Lung (tissue), 12 donors: ENCODE measurements around the gene RPS6KA1. TPM values are rescaled to one million over a fixed set of nuclear protein-coding genes. Genes with fewer than 3 reads are reported as not detected.

Experiments
- ATAC-seq: fragments of 200-7000 bp; cut with Tn5 transposase; one replicate; pipeline ENCODE4 v1.9.1; 2020; ENCODE audit warnings: moderate number of reproducible peaks; ENCODE audit not compliant: insufficient read depth, low FRiP score
- DNase-seq, 3 donors: peaks; one replicate each; pipeline ENCODE4 v3.0.0-alpha.2; 2013 to 2017
- H3K27ac ChIP-seq, 2 donors: one replicate each; pipeline ENCODE4 v1.5.1; 2013; ENCODE audit warnings: mild to moderate bottlenecking in 2 of 2, moderate library complexity in 2 of 2, control low read depth in 1 of 2, inconsistent platforms in 1 of 2, low read depth in 1 of 2, low read length in 1 of 2
- H3K27me3 ChIP-seq, 3 donors: one replicate each; pipeline ENCODE4 v1.5.1; 2013; ENCODE audit warnings: low read length in 2 of 3; ENCODE audit not compliant: control insufficient read depth in 3 of 3, insufficient read depth in 3 of 3
- H3K36me3 ChIP-seq, 4 donors: one replicate each; pipeline ENCODE4 v1.5.1; 2013; ENCODE audit warnings: low read length in 4 of 4, mild to moderate bottlenecking in 1 of 4, moderate library complexity in 1 of 4; ENCODE audit not compliant: control insufficient read depth in 4 of 4, insufficient read depth in 4 of 4
- H3K4me1 ChIP-seq, 5 donors: one replicate each; pipeline ENCODE4 v1.5.1; 2013; ENCODE audit warnings: low read length in 5 of 5, mild to moderate bottlenecking in 2 of 5, moderate library complexity in 1 of 5; ENCODE audit not compliant: control insufficient read depth in 5 of 5, insufficient read depth in 5 of 5
- H3K4me3 ChIP-seq: one replicate; pipeline ENCODE4 v1.5.1; 2013; ENCODE audit warnings: mild to moderate bottlenecking, control low read depth, moderate library complexity
- H3K9ac ChIP-seq, 2 donors: one replicate each; pipeline ENCODE4 v1.5.1; 2013; ENCODE audit warnings: low read length in 2 of 2, control low read depth in 1 of 2; ENCODE audit not compliant: insufficient read depth in 1 of 2
- H3K9me3 ChIP-seq, 4 donors: one replicate each; pipeline ENCODE4 v1.5.1; 2013; ENCODE audit warnings: low read length in 3 of 4, mild to moderate bottlenecking in 1 of 4, moderate library complexity in 1 of 4; ENCODE audit not compliant: control insufficient read depth in 4 of 4, insufficient read depth in 3 of 4
- WGBS, 2 donors: extraction: QIAGEN DNeasy Blood & Tissue Kit; methylation state at CpG; one replicate each; pipeline ENCODE4 v1.1.7; 2013; 5-methylcytosine and 5-hydroxymethylcytosine counted together
- polyA plus RNA-seq, 2 donors: library from polyadenylated mRNA; stranded (reverse); fragments of 200-250 nt; gene quantifications; one replicate each; pipeline ENCODE4 v1.2.1, GENCODE V29; 2013
- total RNA-seq, 2 donors: library from RNA; depleted of rRNA in 1 of 2; stranded (reverse); fragments of >200 nt in 1 of 2; gene quantifications; one replicate each; pipeline ENCODE4 v1.2.1, GENCODE V29; 2014 to 2021
- TF ChIP-seq, protein P1 (sequence below): IDR thresholded peaks from 2 replicates; pipeline ENCODE4 v1.5.1; 2012; ENCODE audit warnings: mild to moderate bottlenecking; ENCODE audit errors: control extremely low read depth, extremely low read depth
- donor health status: control.
- donor health status: control.
- donor health status: Bipolar disorder and iron deficiency.
- donor health status: healthy.
- donor health status: DM: yes; HTN: yes; CAD: no.

The RPS6KA1 gene
- total and polyA plus RNA-seq, 4 donors, result 58.6 to 109 (median 81.7) TPM

- Histone ChIP-seq H3K9me3 (no peaks in the 10 kb centered on the region), H3K36me3 (no peaks in the 10 kb centered on the region), H3K27me3 (no peaks in the 10 kb centered on the region), H3K4me3 (no peak overlapping the region), H3K27ac (no peak overlapping the region), H3K4me1 (no peaks in the 10 kb centered on the region), H3K9ac (no peak overlapping the region)
- ATAC-seq (no peak), DNase-seq (no peak)
- TF ChIP-seq, protein P1, sequence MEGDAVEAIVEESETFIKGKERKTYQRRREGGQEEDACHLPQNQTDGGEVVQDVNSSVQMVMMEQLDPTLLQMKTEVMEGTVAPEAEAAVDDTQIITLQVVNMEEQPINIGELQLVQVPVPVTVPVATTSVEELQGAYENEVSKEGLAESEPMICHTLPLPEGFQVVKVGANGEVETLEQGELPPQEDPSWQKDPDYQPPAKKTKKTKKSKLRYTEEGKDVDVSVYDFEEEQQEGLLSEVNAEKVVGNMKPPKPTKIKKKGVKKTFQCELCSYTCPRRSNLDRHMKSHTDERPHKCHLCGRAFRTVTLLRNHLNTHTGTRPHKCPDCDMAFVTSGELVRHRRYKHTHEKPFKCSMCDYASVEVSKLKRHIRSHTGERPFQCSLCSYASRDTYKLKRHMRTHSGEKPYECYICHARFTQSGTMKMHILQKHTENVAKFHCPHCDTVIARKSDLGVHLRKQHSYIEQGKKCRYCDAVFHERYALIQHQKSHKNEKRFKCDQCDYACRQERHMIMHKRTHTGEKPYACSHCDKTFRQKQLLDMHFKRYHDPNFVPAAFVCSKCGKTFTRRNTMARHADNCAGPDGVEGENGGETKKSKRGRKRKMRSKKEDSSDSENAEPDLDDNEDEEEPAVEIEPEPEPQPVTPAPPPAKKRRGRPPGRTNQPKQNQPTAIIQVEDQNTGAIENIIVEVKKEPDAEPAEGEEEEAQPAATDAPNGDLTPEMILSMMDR, result no peak
- 95 to 97% methylated on average over 4 of the region's 4 CpGs for WGBS, 2 donors
Measured at GRCh38 chr1:26516987-26517765, 12.4 kb upstream of the RPS6KA1 start.

DNA sequence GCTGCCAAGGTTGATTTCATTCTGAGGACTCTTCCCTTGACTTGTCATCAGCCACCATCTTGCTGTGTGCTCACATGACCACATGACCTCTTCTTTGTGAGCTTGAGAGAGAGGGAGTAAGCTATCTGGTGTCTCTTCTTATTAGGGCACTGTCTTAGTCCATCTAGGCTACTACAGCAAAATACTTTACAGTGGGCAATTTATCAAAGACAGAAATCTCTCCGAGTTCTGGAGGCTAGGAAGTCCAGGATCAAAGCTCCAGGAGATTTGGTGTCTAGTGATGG, 11.9 kb upstream of the RPS6KA1 start:
- H3K9ac ChIP-seq, result no peak overlapping the region
- no peaks in the 10 kb centered on the region for H3K36me3 ChIP-seq
- ATAC-seq (no peak), DNase-seq (no peak)
- no peaks in the 10 kb centered on the region for H3K9me3 ChIP-seq
- H3K4me1 ChIP-seq, result no peaks in the 10 kb centered on the region
- TF ChIP-seq, protein P1, result no peak
- 75 to 95% methylated on average over 1 of the region's 1 CpG for WGBS, 2 donors
- H3K27ac ChIP-seq, result no peak overlapping the region
- no peak overlapping the region for H3K4me3 ChIP-seq
- no peaks in the 10 kb centered on the region for H3K27me3 ChIP-seq

DNA sequence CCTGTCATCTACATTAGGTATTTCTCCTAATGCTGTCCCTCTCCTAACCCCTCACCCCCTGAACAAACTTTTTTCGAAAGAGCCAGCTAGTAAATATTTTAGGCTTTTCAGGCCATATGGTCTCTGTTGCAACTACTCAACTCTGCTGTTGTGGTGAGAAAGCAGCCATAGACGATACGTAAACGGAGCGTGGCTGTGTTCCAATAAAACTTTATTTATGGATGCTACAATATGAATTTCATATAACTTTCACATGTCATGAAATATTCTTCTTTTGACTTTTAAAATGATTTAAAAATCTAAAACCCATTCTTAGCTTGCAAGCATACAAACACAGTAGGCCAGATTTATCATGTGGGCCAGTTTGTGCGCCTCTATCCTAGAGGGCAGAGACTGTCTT, 11.2 kb upstream of the RPS6KA1 start:
- TF ChIP-seq, protein P1, result no peak
- Histone ChIP-seq H3K9ac (no peak overlapping the region), H3K4me3 (no peak overlapping the region), H3K9me3 (no peaks in the 10 kb centered on the region), H3K27ac (no peak overlapping the region), H3K4me1 (no peaks in the 10 kb centered on the region), H3K36me3 (no peaks in the 10 kb centered on the region), H3K27me3 (no peaks in the 10 kb centered on the region)
- no peak for ATAC-seq
- 92% methylated on average over 6 of the region's 6 CpGs for WGBS, 2 donors
- no peak for DNase-seq

- TF ChIP-seq, protein P1, result no peak
- Histone ChIP-seq H3K9me3 (no peaks in the 10 kb centered on the region), H3K9ac (no peak overlapping the region), H3K4me1 (no peaks in the 10 kb centered on the region), H3K4me3 (no peak overlapping the region), H3K27ac (no peak overlapping the region), H3K27me3 (no peaks in the 10 kb centered on the region), H3K36me3 (no peaks in the 10 kb centered on the region)
- ATAC-seq, result no peak
- no peak for DNase-seq
- WGBS, 2 donors, result 75 to 88% methylated on average over 5 of the region's 5 CpGs
Measured at GRCh38 chr1:26520339-26520738, 9.2 kb upstream of the RPS6KA1 start.
